ENCODE results near the gene PTPRH.
"Not testable (repeated sequence)": the region's sequence is repeated elsewhere in the genome, so short reads cannot be mapped to it uniquely, and the experiment has no call there.

PTPRH gene

GRCh38 chr19:55225415-55225958, 16.2 kb upstream of the PTPRH start:
- no peak for DNase-seq (ENCODE audit: low read depth)

- not testable (repeated sequence) for DNase-seq (ENCODE audit: low read depth)
These were observed 15.5 kb upstream of the PTPRH start for GRCh38 chr19:55224679-55225414.

- no peak for DNase-seq (ENCODE audit: low read depth)
These were observed 14.9 kb upstream of the PTPRH start for GRCh38 chr19:55224038-55224665.

GRCh38 chr19:55223291-55224037, 14.2 kb upstream of the PTPRH start:
- DNase-seq (ENCODE audit: low read depth) = no peak

GRCh38 chr19:55220525-55220924, 11.2 kb upstream of the PTPRH start:
- no peak for DNase-seq (ENCODE audit: low read depth)

- DNase-seq (ENCODE audit: low read depth) = peak; percentile 100
These were observed 7.3 kb upstream of the PTPRH start for GRCh38 chr19:55216461-55217198.

- DNase-seq (ENCODE audit: low read depth) = no peak
These were observed 4.2 kb upstream of the PTPRH start for GRCh38 chr19:55213547-55213946.

GRCh38 chr19:55212447-55212846, 3.1 kb upstream of the PTPRH start:
- DNase-seq (ENCODE audit: low read depth) = no peak

- DNase-seq (ENCODE audit: low read depth) = peak; percentile 96
These were observed 582 bp upstream of the PTPRH start for GRCh38 chr19:55209693-55210472.

- DNase-seq (ENCODE audit: low read depth) = peak; percentile 92
These were observed 2.4 kb downstream of the PTPRH start for GRCh38 chr19:55206664-55207500.

- DNase-seq (ENCODE audit: low read depth) = not testable (repeated sequence)
These were observed 7.1 kb downstream of the PTPRH start for GRCh38 chr19:55202199-55202598.

- no peak for DNase-seq (ENCODE audit: low read depth)
These were observed 9.6 kb downstream of the PTPRH start for GRCh38 chr19:55199620-55200204.

- no peak for DNase-seq (ENCODE audit: low read depth)
These were observed 10.7 kb downstream of the PTPRH start for GRCh38 chr19:55198651-55199050.

GRCh38 chr19:55197528-55197927, 11.8 kb downstream of the PTPRH start:
- DNase-seq (ENCODE audit: low read depth) = no peak

- peak; percentile 34 for DNase-seq (ENCODE audit: low read depth)
These were observed 12.5 kb downstream of the PTPRH start for GRCh38 chr19:55196803-55197202.

- DNase-seq (ENCODE audit: low read depth) = no peak
These were observed 15.8 kb downstream of the PTPRH start for GRCh38 chr19:55193481-55193880.

- peak; percentile 97 for DNase-seq (ENCODE audit: low read depth)
These were observed 19.9 kb downstream of the PTPRH start for GRCh38 chr19:55189403-55189835.

- DNase-seq (ENCODE audit: low read depth) = no peak
These were observed 20.7 kb downstream of the PTPRH start for GRCh38 chr19:55188625-55189024.

GRCh38 chr19:55186080-55186479, 23.2 kb downstream of the PTPRH start:
- DNase-seq (ENCODE audit: low read depth) = no peak

GRCh38 chr19:55181740-55182139, 27.6 kb downstream of the PTPRH start:
- DNase-seq (ENCODE audit: low read depth) = no peak

Data from iris pigment epithelial cell (primary cell).